Upper lobe of left lung (tissue), 4 donors: ENCODE measurements around the gene TP53I11.

Experiments
- CTCF ChIP-seq, 6 experiments: fragments of 450-650 bp in 4 of 6; fragments of 200-600 bp in 2 of 6; sonication (generic) in 2 of 6; IDR thresholded peaks; one replicate each; pipeline ENCODE4 v1.5.1; 2016 to 2019; ENCODE audit warnings: antibody characterized with exemption in 6 of 6
- EP300 ChIP-seq, 4 donors: sonication (generic); formaldehyde crosslinking; IDR thresholded peaks; one replicate each; pipeline ENCODE4 v1.5.1; 2017; ENCODE audit warnings: antibody characterized with exemption in 4 of 4, control low read depth in 2 of 4
- POLR2A ChIP-seq, 4 donors: fragments of 450-650 bp; IDR thresholded peaks; one replicate each; pipeline ENCODE4 v1.5.1; 2016 to 2017; ENCODE audit warnings: antibody characterized with exemption in 4 of 4, mild to moderate bottlenecking in 2 of 4
- POLR2AphosphoS5 ChIP-seq, 2 donors: sonication (generic); formaldehyde crosslinking; IDR thresholded peaks; one replicate each; pipeline ENCODE4 v1.5.1; 2017; ENCODE audit warnings: antibody characterized with exemption in 2 of 2

- TF ChIP-seq CTCF (IDR thresholded peaks at IDR 0.05) (no peak), POLR2AphosphoS5 (IDR thresholded peaks at IDR 0.05) (no peak), EP300 (IDR thresholded peaks at IDR 0.05) (no peak), POLR2A (IDR thresholded peaks at IDR 0.05) (no peak)
These were observed 3.6 kb upstream of the TP53I11 start for GRCh38 chr11:44954051-44954906.
